Measurements from ENCODE around the gene SPECC1. TPM values are rescaled to one million over a fixed set of nuclear protein-coding genes. Genes with fewer than 3 reads are reported as not detected.
"Not testable (repeated sequence)": the region's sequence is repeated elsewhere in the genome, so short reads cannot be mapped to it uniquely, and the experiment has no call there.

The SPECC1 gene
- total RNA-seq, 1 donor from 2014 or later = 82.8 TPM

DNA sequence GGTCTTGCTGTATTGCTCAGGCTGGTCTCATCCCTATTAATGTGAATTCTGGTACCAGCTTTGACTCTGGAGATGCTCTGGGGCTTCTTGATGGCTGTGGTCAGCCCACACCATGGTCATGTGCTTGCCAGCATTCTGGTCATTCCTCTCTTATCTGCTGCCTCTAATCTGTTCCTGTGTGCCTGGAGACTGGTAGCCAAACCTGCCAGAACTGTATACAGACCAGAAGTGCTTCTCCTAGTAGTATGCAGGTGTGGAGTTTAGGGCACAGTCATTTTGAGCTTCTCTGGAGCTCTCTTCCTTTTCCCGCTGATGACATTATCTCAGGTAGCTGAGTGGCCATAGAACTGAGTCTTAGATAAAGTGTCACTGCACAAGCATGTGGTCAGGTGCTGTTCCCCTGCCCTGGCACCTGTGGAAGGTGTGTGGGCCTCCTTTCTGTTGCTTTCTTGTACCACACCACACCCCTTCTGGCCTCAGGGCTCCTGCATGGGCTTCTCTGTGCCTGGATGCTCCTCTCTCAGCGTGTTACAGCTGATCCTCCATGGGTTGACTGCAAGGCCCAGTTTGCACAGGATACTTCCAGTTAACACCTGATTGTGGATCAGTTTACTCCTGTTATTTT lies 162.7 kb downstream of the SPECC1 start:
- no peak for DNase-seq (ENCODE audit: low spot score)

DNA sequence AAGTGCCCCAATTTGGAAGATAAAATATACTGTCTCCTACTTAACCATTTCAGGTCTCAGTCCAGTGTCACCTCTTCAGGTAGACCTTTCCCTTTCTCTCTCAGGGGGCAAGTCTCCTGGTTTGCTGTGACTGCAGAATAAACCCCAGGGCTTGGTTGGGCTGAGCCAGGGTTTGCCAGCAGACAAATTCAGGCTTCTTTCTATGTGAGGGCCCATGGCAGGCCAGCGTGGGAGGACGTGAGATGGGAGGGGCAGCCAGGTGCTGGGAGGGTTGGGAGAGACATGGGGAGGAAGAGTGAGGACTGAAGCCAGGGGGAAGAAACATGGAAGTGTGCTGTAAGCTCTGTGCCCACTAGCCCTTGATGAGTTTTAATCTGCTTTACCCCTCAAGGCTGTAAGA lies 163.2 kb downstream of the SPECC1 start:
- DNase-seq (ENCODE audit: low spot score) = no peak

DNA sequence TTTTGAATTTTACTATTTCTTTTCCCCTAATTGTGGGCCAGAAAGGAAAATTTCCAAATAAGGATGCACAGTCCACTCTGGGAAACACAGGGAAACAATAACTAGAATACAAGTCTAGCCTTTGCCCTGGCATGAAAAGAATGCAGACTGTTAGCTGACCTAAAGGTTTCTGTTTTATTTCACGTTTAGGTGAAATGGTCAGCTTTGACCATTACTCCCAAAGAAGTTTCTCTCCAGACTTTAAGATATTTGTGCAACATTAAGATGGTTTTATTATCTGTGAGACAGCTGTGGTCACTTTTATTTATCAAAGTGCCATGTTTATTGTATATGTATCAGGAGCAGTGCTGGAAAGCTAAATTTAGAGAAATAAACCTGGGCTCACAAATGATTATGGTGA lies 163.9 kb downstream of the SPECC1 start:
- no peak for DNase-seq (ENCODE audit: low spot score)

DNA sequence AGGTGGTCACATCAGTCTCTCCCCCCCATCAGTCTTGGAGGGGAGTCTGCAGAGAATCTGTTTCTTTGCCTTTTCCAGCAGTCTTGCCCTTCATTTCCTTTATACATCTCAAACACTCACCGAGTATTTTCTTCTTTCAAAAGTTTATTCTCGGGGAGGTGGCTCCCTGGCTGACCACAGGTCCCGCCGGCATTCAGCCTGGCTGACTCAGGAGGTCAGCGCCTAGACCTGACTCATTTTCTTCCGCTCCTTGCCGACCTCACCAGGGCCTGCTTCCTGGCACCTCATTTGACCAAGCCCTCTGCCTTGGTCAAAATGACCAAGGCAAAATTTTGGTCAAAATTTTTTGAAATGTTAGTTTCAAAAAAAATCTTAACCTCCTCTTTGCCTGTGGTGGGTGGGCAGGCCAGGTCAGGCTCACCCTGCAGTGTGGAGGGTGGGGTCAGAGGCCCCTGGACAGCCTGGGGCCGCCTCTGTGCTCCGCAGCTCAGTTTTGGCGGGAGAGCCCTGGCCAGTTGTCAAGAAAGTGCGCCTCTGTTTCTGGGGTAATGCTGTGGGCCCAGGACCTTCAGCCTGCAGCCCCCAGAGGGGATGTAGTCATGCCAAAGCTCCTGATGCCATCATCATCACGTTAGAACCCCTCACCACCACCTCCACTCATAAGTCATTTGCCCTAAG lies 165.6 kb downstream of the SPECC1 start:
- DNase-seq (ENCODE audit: low spot score) = no peak

DNA sequence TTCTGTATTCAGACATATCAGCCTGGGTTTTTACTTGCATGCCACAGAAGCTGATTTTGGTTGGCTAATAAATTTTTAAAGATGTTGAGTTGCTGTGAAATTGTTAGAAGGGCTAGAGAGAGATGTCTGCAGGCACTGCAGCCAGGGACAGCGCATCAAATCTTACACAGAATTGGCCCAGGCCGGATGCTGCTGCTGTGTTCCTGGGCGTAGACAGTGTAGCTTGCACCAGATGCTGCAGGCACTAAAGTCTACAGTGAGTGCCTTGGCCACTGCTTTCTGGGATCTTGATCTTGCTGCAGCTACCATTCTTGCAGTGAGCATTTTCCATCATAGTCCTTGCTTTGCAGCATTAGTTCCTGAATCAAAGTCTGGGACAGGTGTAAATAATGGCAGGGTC lies 169.9 kb downstream of the SPECC1 start:
- DNase-seq (ENCODE audit: low spot score) = no peak

DNA sequence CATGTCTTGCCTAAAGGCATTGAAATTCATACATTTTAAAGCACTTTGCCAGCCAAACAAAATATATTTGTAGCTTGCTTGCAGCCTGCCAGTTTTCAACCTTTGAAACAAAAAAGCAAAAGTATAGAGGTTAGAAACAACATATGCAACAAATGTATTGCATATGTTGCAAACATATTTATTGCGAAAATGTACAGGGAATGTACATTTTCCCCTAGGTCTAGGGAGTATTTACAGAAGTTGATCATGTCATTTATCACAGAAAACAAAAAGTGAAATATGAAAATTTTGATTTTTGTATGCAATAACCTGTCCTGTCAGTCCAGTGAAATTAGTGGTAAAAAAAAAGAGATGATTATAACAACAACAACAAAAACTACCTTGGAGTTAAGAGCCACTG lies 171.5 kb downstream of the SPECC1 start:
- no peak for DNase-seq (ENCODE audit: low spot score)

DNA sequence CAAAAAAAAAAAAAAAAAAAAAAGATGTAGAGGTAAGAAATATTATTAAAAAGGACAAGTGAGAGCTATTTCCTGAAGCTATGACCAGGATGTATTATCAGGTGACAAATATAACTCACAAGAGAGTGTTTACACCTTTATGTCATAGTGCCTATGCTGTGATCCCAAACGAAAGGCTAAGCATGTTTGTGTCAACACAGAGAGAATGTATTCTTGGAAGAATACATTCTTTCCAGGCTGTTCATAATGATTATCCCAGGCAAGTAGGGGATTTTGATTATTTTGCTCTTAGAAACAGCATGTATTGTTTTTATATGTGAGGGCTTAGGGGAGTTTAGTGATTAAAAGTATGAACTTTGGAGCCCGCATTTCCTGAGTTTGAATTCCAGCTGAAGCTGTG lies 175.0 kb downstream of the SPECC1 start:
- DNase-seq (ENCODE audit: low spot score) = no peak

DNA sequence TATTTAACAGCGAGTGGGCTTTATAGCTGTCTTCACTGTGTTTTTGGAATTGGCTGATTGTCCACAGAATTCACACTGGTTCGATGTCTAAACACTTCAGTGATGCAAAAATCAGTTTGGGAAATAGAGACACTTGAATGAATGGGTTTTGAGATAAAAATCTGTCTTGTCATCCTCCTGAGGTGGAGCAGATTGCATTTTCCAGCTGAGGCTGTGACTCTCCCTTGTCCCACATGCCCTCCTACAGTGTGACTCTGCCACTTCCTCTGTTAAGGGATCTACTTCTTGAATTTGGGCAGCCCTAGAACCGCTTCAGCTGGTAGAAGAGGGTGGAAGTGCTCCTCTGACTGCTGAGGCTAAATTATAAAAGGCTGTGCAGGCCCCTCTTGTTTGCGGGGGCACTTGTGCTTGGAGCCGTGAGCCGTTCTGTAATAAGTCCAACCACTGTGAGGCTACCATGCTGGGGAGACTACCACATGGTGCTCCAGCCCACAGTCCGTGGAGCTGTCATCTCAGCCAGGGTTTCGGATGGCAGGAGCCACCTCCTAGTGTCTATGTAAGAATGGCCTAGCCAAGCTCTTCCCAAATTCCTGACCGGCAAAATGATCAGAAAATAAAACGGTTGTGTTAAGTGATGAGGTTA lies 175.9 kb downstream of the SPECC1 start:
- no peak for DNase-seq (ENCODE audit: low spot score)

- DNase-seq (ENCODE audit: low spot score) = no peak
Observed at GRCh38 chr17:20187049-20187448, 177.9 kb downstream of the SPECC1 start.

DNA sequence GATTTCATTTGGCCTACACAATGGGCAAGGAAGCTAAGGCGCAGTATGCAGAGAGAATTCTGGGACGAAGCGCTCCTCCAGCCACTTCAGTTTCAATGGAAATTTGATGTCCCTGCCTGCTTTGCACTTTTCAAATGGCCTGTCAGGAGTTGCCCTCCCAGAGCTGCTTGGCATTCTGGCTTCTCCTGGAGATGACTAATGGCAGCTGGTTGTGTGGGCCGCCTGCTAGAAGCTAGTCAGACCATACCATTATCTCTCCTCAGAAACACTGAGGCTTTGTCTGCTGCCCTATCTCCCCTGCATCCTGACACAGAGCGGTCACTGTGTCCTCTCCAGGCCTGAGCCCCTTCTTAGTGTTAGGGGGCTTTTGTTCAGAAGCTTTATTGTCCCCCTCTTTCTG lies 180.1 kb downstream of the SPECC1 start:
- DNase-seq (ENCODE audit: low spot score) = no peak

DNA sequence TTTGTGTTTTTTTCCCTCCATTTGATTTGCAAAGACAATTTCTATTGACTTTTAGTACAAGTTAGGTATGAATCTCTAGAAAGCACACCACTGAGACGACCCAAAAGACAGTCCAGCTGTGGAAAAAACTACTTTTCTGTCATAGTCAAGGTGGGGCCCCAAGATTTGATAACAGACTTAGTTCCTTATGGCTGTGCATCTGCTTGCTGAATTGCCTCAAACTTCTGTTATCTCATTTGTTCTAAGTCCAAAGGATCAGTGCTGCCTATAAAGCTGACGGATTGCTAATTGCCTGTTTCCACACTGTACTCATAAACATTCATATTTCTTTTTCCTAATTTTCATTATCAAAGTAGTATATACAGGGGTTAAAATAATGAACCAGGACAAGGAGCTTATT lies 180.8 kb downstream of the SPECC1 start:
- peak; percentile 35 for DNase-seq (ENCODE audit: low spot score)

GRCh38 chr17:20190605-20191004 lies 181.4 kb downstream of the SPECC1 start:
- no peak for DNase-seq (ENCODE audit: low spot score)

GRCh38 chr17:20191056-20191455 lies 181.9 kb downstream of the SPECC1 start:
- DNase-seq (ENCODE audit: low spot score) = peak; percentile 60

- DNase-seq (ENCODE audit: low spot score) = not testable (repeated sequence)
Observed at GRCh38 chr17:20196286-20196685, 187.1 kb downstream of the SPECC1 start.

GRCh38 chr17:20197272-20197926 lies 188.2 kb downstream of the SPECC1 start:
- no peak for DNase-seq (ENCODE audit: low spot score)

DNA sequence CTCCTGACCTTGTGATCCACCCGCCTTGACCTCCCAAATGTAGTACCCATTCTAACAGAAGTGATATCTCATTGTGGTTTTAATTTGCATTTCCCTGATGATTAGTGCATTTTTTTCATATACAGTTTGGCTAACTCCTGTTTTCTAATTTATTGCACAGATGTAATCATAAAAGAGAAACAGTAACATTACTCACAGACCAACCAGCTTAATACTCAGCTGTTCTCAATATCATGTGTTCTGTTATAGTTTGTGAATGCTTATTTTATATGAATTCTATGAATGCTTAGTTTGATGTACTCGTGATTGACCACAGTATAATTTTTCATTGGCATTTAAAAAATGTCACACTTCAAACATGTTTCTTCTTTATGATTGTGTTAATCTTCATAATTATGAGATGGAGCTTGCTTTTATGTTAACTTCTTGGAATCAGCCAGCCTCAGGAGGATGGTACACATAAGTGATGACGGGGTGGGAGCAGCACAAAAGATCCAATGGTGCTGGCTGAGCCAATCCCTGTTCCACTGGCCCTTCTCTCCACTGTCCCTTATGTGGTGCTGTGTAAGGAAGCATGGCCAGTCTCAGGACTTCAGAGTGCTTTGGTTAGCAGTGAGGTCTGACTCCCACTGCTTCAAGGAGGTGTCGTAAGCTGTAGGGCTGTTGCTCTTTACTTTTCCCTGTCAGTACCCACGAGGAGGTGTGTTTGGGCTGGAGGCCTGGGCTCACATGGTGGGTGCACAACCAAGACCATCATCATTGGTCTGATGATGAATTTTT lies 191.0 kb downstream of the SPECC1 start:
- DNase-seq (ENCODE audit: low spot score) = no peak

DNA sequence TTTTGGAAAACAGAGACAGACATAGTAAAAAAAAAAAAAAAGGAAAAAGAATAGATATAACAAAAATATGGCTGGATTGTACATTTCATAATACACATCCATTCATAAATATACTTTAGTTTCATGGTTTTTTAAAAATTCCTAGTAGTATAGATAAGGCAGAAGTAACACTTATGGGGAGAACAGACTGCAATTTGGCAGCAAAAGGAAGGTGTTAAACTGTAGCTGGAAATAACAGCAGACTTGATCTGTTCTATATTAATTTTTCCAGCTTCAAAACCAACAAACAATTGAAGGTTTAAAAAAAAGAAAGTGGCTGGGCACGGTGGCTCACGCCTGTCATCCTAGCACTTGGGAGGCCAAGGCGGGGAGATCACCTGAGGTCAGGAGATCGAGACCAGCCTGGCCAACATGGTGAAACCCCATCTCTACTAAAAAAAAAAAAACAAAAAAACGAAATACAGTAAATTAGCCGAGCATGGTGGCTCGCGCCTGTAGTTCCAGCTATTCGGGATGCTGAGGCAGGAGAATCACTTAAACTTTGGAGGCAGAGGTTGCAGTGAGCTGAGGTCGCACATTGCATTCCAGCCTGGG lies 191.8 kb downstream of the SPECC1 start:
- DNase-seq (ENCODE audit: low spot score) = no peak

GRCh38 chr17:20202141-20202621 lies 193.0 kb downstream of the SPECC1 start:
- DNase-seq (ENCODE audit: low spot score) = no peak

GRCh38 chr17:20203018-20203417 lies 193.9 kb downstream of the SPECC1 start:
- DNase-seq (ENCODE audit: low spot score) = no peak

DNA sequence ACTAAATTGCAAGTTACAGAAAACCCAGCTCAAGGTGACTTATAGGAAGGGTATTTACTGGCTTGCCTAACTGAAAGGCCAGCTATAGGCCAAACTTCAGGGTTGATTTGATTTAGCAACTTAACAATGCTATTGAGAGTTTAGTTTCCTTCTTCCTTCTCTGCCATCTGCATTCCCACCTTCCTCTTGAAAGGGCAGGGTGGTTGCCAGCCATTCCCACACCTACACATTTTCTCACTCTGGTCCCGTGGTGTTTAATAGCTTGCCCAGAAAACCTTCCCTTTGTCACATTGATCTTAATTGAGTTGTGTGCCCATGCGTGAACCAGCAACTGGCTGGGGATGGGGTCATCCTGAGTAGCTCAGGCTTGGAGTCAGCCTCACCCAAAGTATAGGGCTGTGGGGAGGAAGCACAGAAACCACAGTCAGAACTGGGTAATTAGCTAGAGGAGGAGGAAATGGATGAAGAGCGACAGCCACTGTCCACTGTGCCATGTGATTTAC lies 194.7 kb downstream of the SPECC1 start:
- DNase-seq (ENCODE audit: low spot score) = no peak

GRCh38 chr17:20205609-20206008 lies 196.4 kb downstream of the SPECC1 start:
- DNase-seq (ENCODE audit: low spot score) = no peak
